ENCODE data around the gene EFNA4. TPM values are rescaled to one million over a fixed set of nuclear protein-coding genes. Genes with fewer than 3 reads are reported as not detected.

The EFNA4 gene
- total RNA-seq, 3 donors from 2014 or later: 12.3 to 27.2 (median 26.4) TPM

- H3K4me3 ChIP-seq: no peak overlapping the region
- intact Hi-C loops (cut with DNase I, micrococcal nuclease): no loop called here
- H3K36me3 ChIP-seq (ENCODE audit: low read depth): no peaks in the 10 kb centered on the region
- ATAC-seq (peak; percentile 2), DNase-seq (no peak)
- no peaks in the 10 kb centered on the region for H3K9me3 ChIP-seq
- peaks cover 21% of the 10 kb centered on the region for H3K4me1 ChIP-seq (ENCODE audit: low read depth)
- TF ChIP-seq, protein P1, sequence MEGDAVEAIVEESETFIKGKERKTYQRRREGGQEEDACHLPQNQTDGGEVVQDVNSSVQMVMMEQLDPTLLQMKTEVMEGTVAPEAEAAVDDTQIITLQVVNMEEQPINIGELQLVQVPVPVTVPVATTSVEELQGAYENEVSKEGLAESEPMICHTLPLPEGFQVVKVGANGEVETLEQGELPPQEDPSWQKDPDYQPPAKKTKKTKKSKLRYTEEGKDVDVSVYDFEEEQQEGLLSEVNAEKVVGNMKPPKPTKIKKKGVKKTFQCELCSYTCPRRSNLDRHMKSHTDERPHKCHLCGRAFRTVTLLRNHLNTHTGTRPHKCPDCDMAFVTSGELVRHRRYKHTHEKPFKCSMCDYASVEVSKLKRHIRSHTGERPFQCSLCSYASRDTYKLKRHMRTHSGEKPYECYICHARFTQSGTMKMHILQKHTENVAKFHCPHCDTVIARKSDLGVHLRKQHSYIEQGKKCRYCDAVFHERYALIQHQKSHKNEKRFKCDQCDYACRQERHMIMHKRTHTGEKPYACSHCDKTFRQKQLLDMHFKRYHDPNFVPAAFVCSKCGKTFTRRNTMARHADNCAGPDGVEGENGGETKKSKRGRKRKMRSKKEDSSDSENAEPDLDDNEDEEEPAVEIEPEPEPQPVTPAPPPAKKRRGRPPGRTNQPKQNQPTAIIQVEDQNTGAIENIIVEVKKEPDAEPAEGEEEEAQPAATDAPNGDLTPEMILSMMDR (IDR thresholded peaks at IDR 0.05): no peak
Observed at GRCh38 chr1:155044365-155044764, 19.2 kb upstream of the EFNA4 start.

DNA sequence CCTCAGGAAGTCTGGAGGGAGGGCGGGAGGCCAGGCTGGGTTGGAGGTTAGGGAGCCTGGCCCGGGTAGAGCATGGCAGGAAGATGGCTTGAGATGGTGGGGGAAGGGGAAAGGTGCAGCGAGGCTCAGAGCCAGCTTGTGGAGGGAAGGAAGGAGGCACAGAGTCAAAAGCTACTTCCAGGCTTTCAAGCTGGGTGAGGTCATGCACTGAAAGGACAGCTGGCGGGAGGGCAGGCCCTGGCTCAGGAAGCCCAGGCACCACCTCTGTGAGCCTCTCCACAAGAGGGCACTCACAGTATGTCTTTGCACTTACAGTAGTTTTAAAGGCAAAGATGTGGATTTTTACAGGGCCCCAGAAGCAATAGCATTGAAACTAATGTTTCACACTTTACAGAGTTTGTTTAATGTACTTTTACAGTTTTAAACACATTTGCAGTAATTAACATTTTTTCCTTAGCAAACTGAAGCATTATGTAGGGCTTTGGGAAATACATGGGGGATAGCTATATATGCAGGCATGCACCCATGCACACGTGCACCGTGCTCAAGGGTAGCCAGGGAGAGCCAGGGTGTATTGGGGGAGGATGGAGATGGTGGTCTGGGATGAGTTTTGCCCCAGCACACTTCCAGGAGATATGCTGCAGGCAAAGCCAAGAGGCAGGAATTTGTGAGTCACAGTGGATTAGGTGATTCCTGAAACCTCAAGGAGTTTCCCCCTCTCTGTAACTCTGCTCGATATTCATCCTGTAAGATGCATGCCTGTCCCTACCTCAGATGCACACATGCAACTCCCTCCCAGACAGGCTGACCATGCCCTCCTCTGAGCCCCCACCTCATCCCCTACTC, 18.5 kb upstream of the EFNA4 start:
- intact Hi-C loops (cut with DNase I, micrococcal nuclease): no loop called here
- ATAC-seq (peak; percentile 89), DNase-seq (peak; percentile 82 to 92 (median 87))
- Histone ChIP-seq H3K9me3 (no peaks in the 10 kb centered on the region), H3K4me1 (ENCODE audit: low read depth) (peaks cover 28% of the 10 kb centered on the region), H3K4me3 (no peak overlapping the region), H3K36me3 (ENCODE audit: low read depth) (no peaks in the 10 kb centered on the region)
- TF ChIP-seq, protein P1 (IDR thresholded peaks at IDR 0.05): peak; percentile 75

DNA sequence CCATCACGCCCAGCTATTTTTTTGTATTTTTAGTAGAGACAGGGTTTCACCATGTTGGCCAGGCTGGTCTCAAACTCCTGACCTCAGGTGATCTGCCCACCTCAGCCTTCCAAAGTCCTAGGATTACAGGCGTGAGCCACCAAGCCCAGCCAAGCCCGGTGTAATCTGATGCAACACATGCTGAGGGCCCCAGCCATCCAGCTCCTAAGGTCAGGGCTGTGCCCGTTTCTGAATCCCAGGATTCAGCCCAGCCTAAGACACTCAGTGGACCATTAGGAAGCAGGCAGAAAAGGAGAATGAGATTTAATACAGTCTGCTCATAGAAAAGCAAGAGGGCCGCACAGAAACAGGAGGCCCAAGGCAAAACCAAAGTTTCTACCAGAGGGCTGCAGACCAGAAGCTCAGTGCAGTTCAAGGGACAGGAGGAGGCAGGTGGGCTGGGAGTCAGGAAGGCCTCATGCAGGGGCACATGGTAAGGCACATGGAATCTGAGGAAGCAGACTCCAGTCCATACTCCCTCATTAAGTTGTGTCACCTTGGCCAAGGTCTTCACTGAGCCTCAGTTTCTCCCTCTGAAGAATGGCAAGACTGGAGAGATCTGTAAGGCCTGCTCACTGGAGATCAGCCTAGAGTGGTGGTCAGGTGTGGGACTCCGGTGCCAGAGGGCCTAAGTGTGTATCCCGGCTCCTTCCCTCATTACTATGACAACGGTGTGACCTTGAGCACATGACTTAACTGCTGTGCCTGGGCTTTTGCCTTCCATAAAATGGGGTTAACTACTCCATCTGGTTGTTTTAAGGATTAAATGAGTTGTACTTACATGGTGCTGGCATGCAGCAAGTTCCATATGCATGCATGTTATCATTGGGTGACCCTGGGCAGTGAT, 14.8 kb upstream of the EFNA4 start:
- intact Hi-C loops (cut with DNase I, micrococcal nuclease): no loop called here
- no peaks in the 10 kb centered on the region for H3K36me3 ChIP-seq (ENCODE audit: low read depth)
- DNase-seq: no peak
- no peak for ATAC-seq
- peaks cover 43% of the 10 kb centered on the region for H3K4me1 ChIP-seq (ENCODE audit: low read depth)
- no peak overlapping the region for H3K4me3 ChIP-seq
- TF ChIP-seq, protein P1 (IDR thresholded peaks at IDR 0.05): no peak
- no peaks in the 10 kb centered on the region for H3K9me3 ChIP-seq

GRCh38 chr1:155049651-155050559, 13.6 kb upstream of the EFNA4 start:
- peaks cover 33% of the 10 kb centered on the region for H3K4me1 ChIP-seq (ENCODE audit: low read depth)
- H3K9me3 ChIP-seq: no peaks in the 10 kb centered on the region
- H3K36me3 ChIP-seq (ENCODE audit: low read depth): no peaks in the 10 kb centered on the region
- TF ChIP-seq, protein P1 (IDR thresholded peaks at IDR 0.05): no peak
- no peak for DNase-seq
- intact Hi-C loops (cut with DNase I, micrococcal nuclease): no loop called here
- H3K4me3 ChIP-seq: peak overlapping the region; percentile 34
- ATAC-seq: no peak
